ENCODE data around the gene IZUMO2. TPM values are rescaled to one million over a fixed set of nuclear protein-coding genes. Genes with fewer than 3 reads are reported as not detected.
A peak's percentile ranks its signal among the peaks of the same experiment; 100 is the strongest.
"Not testable (repeated sequence)": the region's sequence is repeated elsewhere in the genome, so short reads cannot be mapped to it uniquely, and the experiment has no call there.

The IZUMO2 gene
- polyA plus RNA-seq, 1 donor, result not detected

DNA sequence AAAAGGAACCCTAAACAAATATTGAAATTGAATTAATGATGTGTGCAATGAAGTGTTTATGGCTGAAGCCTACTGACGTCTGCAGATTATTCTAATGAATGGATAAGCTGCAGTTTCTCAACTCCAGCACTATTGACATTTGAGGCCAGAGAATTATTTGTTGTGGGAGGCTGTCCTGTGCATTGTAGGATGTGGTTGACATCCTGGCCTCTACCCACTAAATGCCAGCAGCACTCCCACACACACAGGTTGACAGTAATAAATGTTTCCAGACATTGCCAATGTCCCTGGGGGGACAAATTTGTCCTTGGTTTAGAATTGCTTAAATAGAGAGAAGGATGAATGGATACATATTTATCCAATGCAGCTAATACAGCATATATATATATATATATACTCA, 21.1 kb upstream of the IZUMO2 start:
- no peak for DNase-seq (ENCODE audit: low read depth)

DNA sequence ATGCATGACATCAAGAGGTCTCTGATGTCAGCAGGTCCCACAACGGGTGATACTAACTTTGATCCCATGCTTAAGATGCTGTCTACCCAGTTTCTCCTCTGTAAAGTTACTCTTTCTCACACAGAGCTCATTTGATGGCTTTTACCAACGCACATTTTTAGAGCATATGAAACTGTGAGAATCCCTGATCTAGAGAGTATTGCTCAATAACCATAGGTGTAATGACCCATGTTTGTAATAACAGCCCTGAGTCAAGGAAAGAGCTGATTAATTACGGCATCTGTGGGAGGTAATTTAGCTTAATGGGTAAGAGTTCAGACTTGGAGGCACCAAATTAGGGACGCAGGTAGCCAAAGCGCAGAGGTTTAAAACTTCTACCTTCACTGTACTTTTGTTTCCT, 18.0 kb upstream of the IZUMO2 start:
- DNase-seq (ENCODE audit: low read depth), result no peak

DNA sequence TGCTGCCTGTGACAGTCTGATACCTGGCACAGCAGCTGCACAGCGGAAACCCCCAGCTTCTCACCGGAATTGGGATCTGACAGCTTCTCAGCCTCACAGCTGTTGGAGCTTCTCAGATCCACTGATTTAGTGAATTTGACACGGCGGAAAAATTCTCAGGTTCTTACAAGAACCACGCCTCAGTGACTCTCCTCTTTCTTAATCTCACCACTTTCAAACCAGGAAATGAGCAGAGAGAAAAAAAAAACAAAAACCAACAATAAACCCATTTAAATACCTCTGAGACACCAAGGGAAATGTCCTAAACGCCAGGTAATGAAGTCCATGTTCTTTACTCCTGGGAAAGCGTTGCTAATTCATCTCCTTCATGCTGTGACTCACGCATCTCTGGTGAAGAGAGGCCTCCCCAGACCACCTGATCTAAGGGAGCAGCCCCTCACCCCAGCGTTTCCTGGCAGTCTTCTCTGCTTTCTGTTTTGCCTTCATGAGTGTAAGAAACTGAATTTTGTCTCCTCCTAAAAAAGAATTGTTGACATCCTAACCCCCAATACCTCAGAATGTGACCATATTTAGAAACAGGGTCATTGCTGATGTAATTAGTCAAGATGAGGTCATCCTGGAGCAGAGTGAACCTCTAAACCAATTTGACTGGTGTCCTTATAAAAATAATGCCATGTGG, 15.9 kb upstream of the IZUMO2 start:
- DNase-seq (ENCODE audit: low read depth), result no peak

DNA sequence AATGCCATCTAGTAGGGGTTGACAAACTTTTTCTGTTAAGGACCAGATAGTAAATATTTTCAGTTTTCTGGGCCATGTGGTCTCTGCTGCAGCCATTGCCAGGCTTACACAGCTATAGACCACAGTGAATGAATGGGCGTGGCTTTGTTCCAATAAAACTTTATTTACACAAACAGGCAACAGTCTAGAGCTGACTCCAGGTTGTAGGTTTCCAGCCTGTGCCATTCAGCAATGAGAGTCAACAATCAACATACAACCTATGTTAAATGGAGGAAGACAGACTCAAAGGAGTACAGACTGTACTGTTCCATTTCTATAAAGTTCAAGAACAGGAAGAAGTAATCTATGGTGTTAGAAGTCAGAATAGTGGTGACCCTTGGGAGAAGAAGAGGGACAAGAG, 15.2 kb upstream of the IZUMO2 start:
- DNase-seq (ENCODE audit: low read depth), result no peak

DNA sequence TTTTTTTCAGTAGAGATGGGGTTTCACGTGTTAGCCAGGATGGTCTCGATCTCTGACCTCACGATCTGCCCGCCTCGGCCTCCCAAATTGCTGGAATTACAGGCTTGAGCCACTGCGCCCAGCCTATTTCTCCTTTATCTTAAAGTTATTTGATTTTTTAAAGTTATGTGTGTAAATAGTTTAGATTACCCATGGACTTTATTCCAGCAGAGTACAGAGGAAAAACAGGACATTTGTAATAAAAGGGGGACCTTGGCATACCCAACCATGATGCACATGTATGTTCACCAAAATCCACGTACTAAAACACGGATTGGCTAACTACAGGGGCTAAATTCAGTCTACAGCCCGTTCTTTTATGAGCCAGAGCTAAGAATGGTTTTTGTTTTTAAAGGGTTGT, 13.7 kb upstream of the IZUMO2 start:
- no peak for DNase-seq (ENCODE audit: low read depth)

DNA sequence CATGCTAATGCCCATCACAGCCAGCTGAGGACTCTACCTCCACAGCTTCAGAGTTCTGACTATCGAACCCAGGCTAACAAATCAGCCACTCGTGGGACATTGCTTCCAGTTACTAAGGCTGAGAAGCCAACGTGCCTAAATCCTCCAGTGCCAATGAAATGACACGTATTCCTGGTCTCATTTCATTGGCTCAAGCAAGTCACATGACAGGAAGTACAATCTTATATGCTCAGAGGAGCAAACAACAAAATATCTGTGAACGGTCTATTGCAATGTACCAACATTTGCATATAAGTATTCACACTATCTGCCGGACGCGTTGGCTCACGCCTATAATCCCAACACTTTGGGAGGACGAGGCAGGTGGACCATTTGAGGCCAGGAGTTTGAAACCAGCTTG, 12.8 kb upstream of the IZUMO2 start:
- DNase-seq (ENCODE audit: low read depth), result no peak

DNA sequence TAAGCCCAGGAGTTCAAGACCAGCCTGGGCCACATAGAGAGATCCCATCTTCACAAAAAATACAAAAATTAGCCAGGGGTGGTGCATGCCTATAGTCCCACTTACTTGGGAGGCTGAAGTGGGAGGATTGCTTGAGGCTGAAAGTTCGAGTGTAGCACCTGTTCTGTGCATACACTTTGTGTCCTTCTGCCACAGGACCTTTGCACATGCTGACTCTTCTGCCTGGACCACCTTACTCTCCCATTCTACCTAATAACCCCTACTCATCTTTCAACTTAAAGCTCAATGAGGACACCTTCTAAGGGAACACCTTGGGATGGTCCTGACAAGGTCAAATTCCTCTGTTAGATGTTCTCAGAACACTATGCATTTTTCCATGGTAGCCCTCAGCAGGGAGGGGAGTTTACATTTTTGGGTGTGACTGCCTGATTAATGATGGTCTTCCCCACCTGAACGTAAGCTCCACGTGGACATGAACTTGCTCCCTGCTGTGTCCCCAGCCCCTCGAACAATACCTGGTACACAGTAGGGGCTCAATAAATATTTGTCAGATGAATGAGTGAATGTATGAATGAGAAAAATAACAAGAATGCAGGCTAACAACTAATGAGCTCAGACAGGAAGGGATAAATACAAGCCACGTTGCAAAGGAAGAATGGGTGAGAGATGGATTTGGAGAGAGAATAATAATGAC, 11.2 kb upstream of the IZUMO2 start:
- no peak for DNase-seq (ENCODE audit: low read depth)

DNA sequence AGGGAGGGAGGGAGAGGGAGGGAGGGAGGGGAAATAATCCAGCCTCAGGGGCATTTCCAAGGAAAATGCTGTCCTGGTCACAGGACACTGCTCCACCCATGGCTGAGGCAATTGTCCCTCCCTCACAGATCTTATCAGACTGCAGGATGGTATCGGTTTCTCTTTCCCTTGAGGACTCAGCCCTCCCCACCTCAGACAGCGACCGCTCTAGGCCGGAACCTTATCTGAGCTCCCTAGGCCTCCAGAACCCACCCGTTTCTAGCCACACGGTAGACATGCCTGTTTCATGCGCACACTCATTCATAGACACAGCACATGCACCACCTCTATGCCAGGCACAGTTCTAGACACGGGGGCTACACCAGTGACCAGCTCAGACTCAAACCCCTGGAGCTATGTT, 10.0 kb upstream of the IZUMO2 start:
- DNase-seq (ENCODE audit: low read depth), result no peak

DNA sequence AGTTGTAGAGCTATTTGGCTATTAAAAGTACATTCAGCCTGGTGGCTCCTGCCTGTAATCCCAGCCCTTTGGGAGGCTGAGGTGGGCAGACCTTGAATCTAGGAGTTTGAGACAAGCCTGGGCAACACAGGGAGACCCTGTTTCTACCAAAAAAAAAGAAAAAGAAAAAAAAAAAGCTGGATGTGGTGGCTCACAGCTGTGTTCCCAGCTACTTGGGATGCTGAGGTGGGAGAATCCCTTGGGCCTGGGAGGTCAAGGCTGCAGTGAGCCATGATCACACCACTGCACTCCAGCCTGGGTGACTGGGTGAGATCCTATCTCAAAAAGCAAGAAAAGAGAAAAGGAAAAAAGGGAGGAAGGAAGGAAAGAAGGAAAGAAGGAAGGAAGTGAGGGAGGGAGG, 9.6 kb upstream of the IZUMO2 start:
- no peak for DNase-seq (ENCODE audit: low read depth)

DNA sequence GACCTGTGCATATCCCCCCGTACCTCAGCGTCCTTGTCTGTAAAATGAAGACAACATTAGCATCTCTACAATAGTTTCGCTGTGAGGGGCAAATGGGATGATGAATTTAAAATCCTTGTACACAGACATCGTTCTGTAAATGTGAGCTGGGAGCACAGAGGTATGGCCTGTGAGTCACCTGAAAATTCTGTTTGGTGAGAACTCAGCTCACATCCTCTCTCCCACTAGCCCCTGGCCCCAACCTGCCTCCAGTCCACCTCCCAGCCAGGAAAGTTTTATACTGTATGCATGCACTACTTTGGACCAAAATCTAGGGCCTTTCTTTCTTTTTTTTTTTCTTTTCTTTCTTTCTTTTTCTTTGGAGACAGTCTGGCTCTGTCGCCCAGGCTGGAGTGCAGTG, 8.7 kb upstream of the IZUMO2 start:
- no peak for DNase-seq (ENCODE audit: low read depth)

DNA sequence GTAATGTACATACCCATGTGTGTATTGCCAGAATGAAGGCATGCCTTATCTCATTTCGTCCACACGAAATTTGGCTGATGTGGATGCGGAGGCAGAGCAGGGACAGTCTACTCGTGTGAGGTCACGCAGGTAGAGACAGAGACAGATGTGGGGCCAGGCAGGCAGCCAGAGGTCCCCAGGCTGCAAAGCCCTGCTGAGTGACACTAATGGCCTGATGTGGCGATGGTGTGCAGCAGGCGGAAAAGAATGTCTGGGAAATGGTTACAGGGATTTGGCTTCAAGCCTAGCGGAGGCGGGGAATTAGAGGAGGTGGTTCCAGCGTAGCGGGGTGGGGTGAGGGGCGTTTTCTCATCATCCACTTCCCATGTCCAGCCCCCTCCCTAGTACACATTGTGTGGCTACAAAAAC, 4.2 kb upstream of the IZUMO2 start:
- DNase-seq (ENCODE audit: low read depth), result no peak

DNA sequence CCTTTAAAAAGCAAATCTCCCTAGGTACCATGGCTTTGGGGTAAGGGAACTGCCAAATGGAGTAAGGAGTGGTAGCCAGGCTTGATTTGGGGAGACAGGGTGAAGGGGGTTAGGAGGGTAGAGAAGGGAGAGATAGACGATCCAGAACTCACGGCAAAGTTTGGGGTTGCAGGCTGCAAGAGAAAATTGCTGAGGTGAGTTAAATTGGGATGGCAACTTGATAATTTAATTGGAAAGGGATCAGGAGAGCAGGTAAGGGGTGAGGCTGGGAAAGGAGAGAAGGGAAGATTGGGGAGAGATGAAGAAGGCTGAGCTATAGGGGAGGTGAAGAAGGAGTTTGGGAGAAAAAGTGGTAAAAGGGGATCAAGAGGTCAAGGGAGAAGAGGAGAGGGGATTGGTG, 4.0 kb downstream of the IZUMO2 start:
- DNase-seq (ENCODE audit: low read depth), result no peak

DNA sequence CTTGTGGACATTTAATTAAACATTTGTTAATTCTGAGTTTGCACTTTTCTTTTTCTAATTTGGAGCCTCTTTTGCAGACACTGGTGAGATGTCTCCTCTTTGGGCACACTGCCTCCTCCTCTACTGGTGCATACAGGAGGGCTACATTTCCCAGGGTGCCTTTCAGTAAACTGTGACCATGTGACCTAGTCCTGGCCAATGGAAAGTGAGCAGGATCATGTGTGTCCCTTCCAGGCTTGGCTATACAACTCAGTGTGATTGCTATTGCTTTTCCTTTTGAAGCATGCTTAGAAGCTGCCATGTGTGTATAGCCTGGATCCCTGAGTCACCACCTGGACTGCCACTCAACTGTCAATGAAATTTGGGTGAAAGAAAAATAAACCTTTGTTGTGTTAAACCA, 4.5 kb downstream of the IZUMO2 start:
- DNase-seq (ENCODE audit: low read depth), result no peak

DNA sequence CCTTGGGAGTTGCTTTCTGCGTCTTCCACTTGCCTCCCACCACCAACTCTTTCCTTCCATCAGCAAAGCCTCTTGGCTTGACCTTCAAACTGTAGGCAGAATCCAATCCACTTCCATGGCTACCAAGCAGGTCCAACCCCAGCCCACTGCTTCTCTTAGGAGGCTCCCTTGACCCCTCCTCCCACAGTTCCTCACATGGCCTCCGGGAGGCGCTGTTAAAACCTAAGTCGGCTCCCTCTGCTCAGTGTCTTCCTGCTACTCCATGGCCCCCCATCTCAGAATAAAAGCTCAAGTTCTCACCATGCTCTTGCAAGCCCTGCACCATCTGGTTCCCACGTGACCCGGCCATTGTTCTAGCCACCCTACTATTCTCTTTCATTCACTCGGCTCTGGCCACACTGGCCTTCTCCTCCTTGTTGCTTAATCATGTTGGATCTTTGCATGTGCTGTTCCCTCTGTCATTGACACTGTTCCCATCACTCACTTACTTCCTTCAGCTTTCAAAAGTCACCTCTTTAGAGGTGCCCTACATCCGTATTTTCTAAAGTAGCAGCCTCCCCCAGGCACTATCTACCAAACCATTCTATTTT, 7.5 kb downstream of the IZUMO2 start:
- DNase-seq (ENCODE audit: low read depth), result no peak

DNA sequence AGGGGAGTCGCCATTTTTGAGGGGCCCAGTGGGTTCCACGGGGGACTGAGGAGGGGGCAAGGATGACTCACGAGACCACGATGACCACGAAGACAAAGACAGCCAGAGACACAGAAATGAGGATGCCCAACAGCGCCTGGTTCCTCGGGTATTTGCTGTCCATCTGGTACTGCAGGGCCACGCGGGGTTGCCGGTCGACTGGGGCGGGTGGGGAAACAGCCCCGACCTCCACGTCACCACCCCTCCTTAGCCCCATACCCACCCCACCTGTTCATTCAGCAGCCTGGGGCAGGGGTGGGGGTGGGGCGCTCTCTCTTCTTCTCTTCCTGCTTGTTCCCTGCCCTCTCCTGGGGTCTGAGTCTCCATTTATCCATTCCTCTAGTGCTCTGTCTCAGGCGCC, 8.6 kb downstream of the IZUMO2 start:
- no peak for DNase-seq (ENCODE audit: low read depth)

DNA sequence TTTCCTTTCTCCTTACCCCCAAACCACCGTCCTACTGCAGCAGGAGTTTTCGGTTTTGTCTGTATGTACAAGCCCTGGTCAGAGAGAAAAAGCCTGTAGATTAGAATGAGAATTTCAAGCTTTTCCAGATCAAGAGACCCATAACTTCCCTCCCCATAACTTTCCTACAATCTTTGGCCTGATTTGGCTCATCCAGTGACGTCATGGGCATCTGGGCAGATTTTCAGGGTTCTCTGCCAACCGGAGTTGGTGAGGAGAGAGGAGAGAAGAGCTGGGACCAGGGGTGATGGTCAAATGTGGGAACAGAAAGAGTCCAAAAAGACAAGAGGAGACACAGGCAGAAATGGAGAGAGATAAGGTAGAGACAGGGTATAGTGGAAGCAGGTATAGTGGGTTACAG, 10.5 kb downstream of the IZUMO2 start:
- DNase-seq (ENCODE audit: low read depth), result no peak

DNA sequence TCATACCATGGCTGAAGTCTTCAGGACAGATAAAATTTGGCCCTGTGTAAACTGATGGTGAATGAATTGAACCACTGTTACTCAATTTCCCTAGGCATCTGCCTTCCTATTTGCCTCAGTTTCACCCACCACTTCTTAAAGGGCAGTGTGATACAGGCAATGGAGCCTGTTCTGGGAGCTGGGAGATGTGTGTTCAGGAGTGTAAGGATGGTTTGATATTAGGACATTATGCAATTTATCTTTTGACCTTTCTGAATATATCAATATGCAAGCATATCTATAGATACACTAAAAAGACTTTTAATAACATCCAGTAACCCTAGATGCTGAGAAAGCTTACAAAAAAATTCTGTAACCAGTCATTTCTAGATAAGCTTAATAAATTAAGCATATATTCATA, 14.6 kb downstream of the IZUMO2 start:
- no peak for DNase-seq (ENCODE audit: low read depth)

DNA sequence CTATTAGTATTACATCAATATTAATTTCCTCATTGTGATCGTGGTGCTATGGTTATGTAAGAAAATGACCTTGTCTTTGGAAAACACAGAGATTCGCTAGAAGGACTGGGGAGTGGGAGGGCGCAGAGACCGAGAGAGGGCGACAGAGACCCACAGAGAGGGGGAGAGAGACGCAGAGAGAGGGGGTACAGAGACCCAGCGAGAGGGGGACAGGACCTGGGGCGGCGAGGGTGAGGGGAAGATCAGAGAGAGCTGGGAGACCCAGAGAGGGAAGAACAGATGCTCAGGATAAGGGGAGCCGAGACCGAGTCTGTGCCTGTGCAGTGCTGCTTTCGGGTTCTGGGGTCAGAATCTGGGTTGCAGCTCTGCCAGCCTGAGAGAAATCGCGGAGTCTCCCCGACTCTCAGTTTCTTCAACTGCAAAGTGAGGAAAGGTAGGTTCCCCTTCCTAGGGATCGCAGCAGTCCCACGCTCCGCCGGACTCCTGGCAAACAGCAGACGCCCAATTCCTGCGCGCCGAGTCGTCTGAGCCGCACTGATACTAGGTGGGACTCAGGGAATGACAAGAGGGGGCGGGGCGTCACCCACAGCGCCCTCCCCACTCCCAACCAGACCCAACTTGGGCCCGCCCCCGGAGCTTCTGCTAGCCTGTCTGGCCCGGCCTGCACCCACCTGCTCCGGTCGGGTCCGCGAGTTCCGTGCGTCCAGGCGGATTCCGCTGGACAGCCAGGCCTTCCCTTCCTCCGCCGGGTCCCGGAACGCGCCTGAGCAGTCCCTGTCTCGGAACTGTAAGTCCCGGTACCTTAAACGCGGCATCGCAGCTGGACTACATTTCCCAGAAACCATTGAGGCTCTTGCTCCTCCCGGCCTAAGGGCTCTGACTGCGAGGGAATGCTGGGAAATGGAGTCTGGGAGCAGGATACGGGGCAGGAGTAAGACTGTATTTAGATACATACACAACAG, 15.3 kb downstream of the IZUMO2 start:
- peak; percentile 67 for DNase-seq (ENCODE audit: low read depth)

DNA sequence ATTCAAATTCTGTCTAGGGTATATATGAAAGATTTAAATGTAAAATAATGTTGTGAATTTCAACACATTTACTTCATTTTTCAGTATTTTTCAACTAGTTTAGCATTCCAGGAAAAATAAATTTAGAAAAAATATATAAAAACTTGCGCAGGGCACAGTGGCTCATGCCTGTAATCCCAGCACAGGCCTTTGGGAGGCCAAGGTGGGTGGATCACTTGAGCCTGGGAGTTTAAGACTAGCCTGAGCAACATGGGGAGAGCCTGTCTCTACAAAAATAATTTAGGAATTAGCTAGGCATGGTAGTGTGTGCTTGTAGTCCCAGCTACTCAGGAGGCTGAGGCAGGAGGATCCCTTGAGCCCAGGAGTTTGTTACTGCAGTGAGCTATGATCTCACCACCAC, 21.2 kb downstream of the IZUMO2 start:
- not testable (repeated sequence) for DNase-seq (ENCODE audit: low read depth)

DNA sequence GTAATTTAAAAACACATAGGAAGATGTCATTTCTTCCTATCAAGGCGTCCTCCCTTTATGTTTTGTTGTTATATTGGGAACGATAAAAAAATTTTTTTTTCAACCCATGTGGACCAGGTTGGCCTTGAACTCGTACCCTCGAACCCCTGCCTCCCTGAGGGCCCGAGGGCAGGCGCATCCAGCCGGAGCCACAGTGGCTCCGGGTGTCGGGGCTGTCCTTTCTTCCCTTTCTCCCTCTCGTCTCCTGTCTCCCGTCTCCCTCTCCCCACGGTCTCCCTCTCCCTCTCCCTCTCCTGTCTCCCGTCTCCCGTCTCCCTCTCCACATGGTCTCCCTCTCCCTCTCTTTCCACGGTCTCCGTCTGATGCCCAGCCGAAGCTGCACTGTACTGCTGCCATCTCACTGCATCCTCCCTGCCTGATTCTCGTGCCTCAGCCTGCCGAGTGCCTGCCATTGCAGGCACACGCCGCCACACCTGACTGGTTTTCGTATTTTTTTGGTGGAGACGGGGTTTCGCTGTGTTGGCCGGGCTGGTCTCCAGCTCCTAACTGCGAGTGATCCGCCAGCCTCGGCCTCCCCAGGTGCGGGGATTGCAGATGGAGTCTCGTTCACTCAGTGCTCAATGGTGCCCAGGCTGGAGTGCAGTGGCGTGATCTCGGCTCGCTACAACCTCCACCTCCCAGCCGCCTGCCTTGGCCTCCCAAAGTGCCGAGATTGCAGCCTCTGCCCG, 22.8 kb downstream of the IZUMO2 start:
- not testable (repeated sequence) for DNase-seq (ENCODE audit: low read depth)

DNA sequence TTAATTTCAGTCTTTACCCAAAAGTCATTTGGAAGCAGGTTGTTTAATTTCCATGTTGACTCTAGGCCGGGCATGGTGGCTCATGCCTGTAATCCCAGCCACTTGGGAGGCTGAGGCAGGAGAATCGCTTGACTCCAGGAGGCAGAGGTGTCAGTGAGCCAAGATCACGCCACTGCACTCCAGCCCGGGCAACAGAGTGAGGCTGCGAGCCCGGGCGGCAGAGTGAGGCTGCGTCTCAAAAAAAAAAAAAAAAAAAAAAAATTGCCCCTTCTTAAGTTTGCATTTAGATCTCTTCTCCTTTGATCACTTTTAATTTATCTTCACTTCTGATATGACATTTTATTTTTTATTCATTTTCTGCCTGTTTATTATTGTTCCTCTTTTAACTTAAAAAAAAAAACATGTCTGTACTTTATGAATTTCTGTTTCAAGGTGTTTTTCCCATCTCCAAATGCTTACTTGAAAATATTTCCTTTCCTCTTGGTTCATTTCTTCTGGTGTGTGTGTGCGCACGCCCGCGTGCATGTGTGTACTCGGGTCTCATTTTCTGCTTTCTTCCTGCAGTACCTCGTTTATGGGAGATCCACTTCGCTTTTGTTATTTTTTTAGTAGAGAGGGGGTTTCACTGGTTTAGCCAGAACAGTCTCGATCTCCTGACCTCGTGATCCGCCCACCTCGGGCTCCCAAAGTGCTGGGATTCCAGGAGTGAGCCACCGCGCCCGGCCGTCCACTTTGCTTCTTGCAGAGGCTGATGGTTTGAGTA, 26.3 kb downstream of the IZUMO2 start:
- not testable (repeated sequence) for DNase-seq (ENCODE audit: low read depth)

Data from forelimb muscle (tissue), 1 donor.